Mesothelial cell of epicardium (in vitro differentiated cells): ENCODE measurements around the gene ARMS2. TPM values are rescaled to one million over a fixed set of nuclear protein-coding genes. Genes with fewer than 3 reads are reported as not detected.
A peak's percentile ranks its signal among the peaks of the same experiment; 100 is the strongest.

Experiments used
- DNase-seq, 2 experiments: peaks; one replicate each; pipeline ENCODE4 v3.0.0; 2021; ENCODE audit warnings: low spot score in 2 of 2; ENCODE audit not compliant: unreplicated experiment in 2 of 2
- H3K27ac Mint-ChIP-seq: 2 replicates; pipeline ENCODE4 v1.8.0; 2021; ENCODE audit warnings: mixed read lengths
- H3K27me3 Mint-ChIP-seq: 2 replicates; pipeline ENCODE4 v1.8.0; 2021; ENCODE audit warnings: low read depth, mixed read lengths
- H3K36me3 Mint-ChIP-seq: 2 replicates; pipeline ENCODE4 v1.8.0; 2021; ENCODE audit warnings: mixed read lengths
- H3K4me1 Mint-ChIP-seq: 2 replicates; pipeline ENCODE4 v1.8.0; 2021; ENCODE audit warnings: mixed read lengths
- H3K4me3 Mint-ChIP-seq: 2 replicates; pipeline ENCODE4 v1.8.0; 2021; ENCODE audit warnings: mild to moderate bottlenecking, moderate library complexity, mixed read lengths
- H3K9me3 Mint-ChIP-seq: 2 replicates; pipeline ENCODE4 v1.8.0; 2021; ENCODE audit warnings: mixed read lengths
- CTCF ChIP-seq: fragments of 200-600 bp; sonication (generic); IDR thresholded peaks from one replicate; pipeline ENCODE4 v1.5.0; 2021; ENCODE audit warnings: antibody characterized with exemption; ENCODE audit not compliant: unreplicated experiment
- total RNA-seq: library from RNA; stranded (reverse); gene quantifications from 3 replicates; pipeline ENCODE4 v1.2.1, GENCODE V29; 2021

Gene ARMS2
- total RNA-seq, 1 donor from 2014 or later, result not detected

DNA sequence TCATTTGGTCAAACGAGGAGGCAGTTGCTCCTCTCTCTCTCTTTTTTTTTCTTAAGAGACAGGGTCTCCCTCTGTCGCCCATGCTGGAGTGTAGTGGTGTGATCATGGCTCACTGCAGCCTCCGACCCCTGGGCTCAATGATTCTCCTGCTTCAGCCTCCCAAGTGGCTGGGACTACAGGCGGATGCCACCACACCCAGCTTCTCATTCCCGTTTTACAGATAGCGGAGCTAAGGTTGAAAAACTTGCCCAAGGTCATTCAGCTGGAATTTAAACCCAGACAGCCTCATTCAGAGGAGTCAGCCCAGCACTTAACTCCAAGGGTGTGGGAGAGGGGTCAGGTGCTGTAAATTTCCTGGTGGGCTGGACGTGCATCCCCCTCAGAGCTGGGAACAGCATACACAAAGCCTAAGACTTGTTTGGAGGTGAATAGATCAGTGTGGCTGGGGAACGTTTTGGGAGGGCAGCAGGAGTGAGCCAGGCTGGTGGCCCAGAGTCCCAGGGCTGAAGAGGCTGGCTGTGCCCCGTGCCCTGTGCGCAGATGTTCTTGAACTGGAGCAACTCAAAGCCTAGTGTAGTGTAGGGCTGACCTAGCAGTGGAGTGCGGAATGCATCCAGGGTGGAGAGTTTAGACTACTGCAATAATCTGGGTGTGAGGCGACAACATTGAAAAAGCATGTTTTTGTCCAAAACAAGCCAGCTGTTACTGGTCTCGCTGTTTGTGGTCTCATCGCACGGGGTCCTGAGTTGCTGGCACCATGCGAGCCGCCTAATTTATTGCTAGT, 9.2 kb downstream of the ARMS2 start:
- TF ChIP-seq CTCF, result no peak
- Mint-ChIP-seq H3K4me1 (peaks cover 12% of the 10 kb centered on the region), H3K4me3 (peak overlapping the region; percentile 38), H3K27me3 (peaks cover 83% of the 10 kb centered on the region), H3K9me3 (no peaks in the 10 kb centered on the region), H3K27ac (no peak overlapping the region), H3K36me3 (no peaks in the 10 kb centered on the region)
- no peak for DNase-seq

DNA sequence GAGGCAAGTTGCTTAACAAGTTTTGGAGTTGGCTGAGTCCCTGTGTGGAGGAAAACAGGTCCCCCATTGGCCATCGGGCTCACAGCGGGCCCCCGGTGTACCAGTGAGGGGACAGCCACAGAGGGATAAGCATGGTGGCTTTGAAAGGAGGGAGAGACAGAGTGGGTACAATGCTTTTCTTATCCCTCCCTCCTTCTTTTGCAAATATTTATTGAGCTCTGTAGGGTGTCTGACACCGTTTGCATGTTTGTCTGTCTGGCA, 9.7 kb downstream of the ARMS2 start:
- no peak overlapping the region for H3K27ac Mint-ChIP-seq
- DNase-seq, result no peak
- no peaks in the 10 kb centered on the region for H3K36me3 Mint-ChIP-seq
- H3K27me3 Mint-ChIP-seq, result peaks cover 82% of the 10 kb centered on the region
- no peak for TF ChIP-seq CTCF
- H3K9me3 Mint-ChIP-seq, result no peaks in the 10 kb centered on the region
- peaks cover 12% of the 10 kb centered on the region for H3K4me1 Mint-ChIP-seq
- H3K4me3 Mint-ChIP-seq, result no peak overlapping the region

DNA sequence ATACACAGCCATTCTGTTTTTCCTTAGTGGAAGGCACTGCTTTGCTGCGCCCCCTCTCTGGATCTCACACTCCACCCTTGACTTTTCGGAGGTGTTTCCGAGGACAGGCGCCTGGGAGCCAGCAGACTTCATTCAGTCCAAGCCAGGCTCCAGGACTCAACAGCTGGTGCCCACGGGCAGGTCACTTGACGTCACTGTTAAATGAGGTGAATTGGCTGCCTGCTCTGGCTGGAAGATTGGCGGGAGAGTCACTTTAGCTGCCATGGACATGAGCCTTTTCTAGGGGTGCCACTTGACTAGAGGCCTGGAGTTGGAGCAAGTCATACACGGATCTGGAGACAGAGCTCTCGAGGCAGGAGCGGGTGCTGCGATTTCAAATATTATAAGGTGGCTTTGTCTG, 10.1 kb downstream of the ARMS2 start:
- H3K27ac Mint-ChIP-seq, result no peak overlapping the region
- no peak for DNase-seq

DNA sequence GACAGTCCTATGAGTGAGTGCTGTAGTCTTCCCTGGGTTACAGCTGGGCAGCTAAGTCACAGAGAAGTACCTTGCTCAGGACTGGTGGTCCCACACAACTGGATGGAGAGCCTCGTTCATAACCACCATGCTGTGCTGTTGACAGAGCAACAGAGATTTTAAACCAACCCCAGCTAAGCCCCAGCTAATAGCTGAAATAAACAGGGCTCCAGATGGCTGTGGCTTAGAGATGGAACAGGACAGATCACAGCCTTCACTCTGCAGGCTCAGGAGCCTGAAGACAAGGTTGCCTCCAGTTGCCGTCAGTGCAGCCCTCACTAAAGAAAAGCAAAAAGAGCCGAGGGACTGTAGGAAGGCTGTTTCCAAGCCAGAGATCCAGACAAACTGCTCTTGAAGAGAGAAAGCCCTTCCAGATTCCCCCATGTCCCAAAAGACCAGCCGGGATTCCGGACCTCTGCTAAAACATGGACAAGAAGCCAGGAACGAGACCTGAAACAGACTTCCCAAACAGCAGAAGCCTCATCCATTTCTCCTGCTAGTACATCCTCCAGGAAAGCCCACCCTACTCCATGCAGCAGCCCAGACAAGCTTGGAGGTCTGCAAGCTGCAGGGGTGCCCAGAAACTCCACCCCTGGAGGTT, 11.1 kb downstream of the ARMS2 start:
- peaks cover 11% of the 10 kb centered on the region for H3K4me1 Mint-ChIP-seq
- no peaks in the 10 kb centered on the region for H3K9me3 Mint-ChIP-seq
- H3K27ac Mint-ChIP-seq, result no peak overlapping the region
- H3K4me3 Mint-ChIP-seq, result no peak overlapping the region
- TF ChIP-seq CTCF, result no peak
- peaks cover 70% of the 10 kb centered on the region for H3K27me3 Mint-ChIP-seq
- H3K36me3 Mint-ChIP-seq, result no peaks in the 10 kb centered on the region
- DNase-seq, result no peak

More for the DNA sequence above, 10.1 kb downstream of the ARMS2 start:
- no peaks in the 10 kb centered on the region for H3K36me3 Mint-ChIP-seq
- no peak overlapping the region for H3K4me3 Mint-ChIP-seq
- peaks cover 79% of the 10 kb centered on the region for H3K27me3 Mint-ChIP-seq
- no peaks in the 10 kb centered on the region for H3K9me3 Mint-ChIP-seq
- no peak for TF ChIP-seq CTCF
- H3K4me1 Mint-ChIP-seq, result peaks cover 12% of the 10 kb centered on the region

DNA sequence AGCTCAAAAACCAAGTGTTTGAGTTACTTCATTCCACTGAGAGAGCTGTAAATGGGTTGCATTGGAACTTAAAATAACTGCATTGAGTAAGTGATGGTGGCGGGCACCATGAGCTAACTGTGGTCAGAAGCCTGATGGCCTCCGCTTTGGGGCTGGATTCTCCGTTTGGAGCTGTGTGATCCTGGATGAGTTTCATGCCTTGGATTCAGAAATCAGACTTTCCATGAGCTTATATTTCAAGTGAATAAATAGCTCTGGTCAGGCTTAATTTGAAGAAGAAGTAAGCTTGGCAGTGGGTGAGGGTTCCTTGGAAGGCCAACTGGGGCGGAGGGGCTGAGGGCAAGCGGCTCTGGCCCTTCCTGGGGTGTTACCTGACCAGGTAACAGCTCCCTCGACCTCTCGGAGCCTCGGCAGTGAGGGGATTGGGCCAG, 12.5 kb downstream of the ARMS2 start:
- no peak for DNase-seq
- no peaks in the 10 kb centered on the region for H3K36me3 Mint-ChIP-seq
- H3K4me1 Mint-ChIP-seq, result peaks cover 8% of the 10 kb centered on the region
- peaks cover 70% of the 10 kb centered on the region for H3K27me3 Mint-ChIP-seq
- no peak overlapping the region for H3K4me3 Mint-ChIP-seq
- H3K9me3 Mint-ChIP-seq, result no peaks in the 10 kb centered on the region
- no peak for TF ChIP-seq CTCF
- H3K27ac Mint-ChIP-seq, result no peak overlapping the region
